ENCODE data around the gene PUS7L. TPM values are rescaled to one million over a fixed set of nuclear protein-coding genes. Genes with fewer than 3 reads are reported as not detected.

Gene PUS7L
- total and polyA plus RNA-seq, 2 of the 13 experiments (the other 11 are each of a cell fraction or from before 2014, with no cell fraction given) = 6.5 to 37.6 TPM

- TF ChIP-seq MLLT10 (CRISPR knock-in tag; IDR thresholded peaks at IDR 0.05) (no peak), NKX3-1 (CRISPR knock-in tag; IDR thresholded peaks at IDR 0.05) (no peak), GLMP (CRISPR knock-in tag; IDR thresholded peaks at IDR 0.05; ENCODE audit: borderline replicate concordance) (no peak), ZNF563 (CRISPR knock-in tag; IDR thresholded peaks at IDR 0.05) (no peak), PAF1 (CRISPR knock-in tag; IDR thresholded peaks at IDR 0.05) (no peak), MATR3 (CRISPR knock-in tag; IDR thresholded peaks at IDR 0.05) (no peak), ZNF432 (CRISPR knock-in tag; IDR thresholded peaks at IDR 0.05; ENCODE audit: borderline replicate concordance) (no peak), ZNF776 (CRISPR knock-in tag; IDR thresholded peaks at IDR 0.05) (0 out of 2 replicates have a peak, but pooled peaks have one; percentile 44), ZNF687 (CRISPR knock-in tag; IDR thresholded peaks at IDR 0.05) (peak; percentile 79)
These were observed at the start of gene PUS7L, which contains the start of gene IRAK4 (continued) for GRCh38 chr12:43758728-43759563.

Data from HepG2 (cell line).